RWPE1 (cell line): ENCODE measurements around the gene SOX21.

Experiments
- CTCF ChIA-PET: fragments of 350-600 bp; sonication (Branson Sonifier 250); formaldehyde crosslinking; extraction: SDS; loops from one replicate; lab custom pipeline; 2021; lab: Yijun Ruan, JAX
- POLR2A ChIA-PET: fragments of 400-600 bp; formaldehyde crosslinking; extraction: SDS; loops from one replicate; lab custom pipeline; 2020; ENCODE audit warnings: antibody characterized with exemption; ENCODE audit not compliant: low non-redundant PET; lab: Yijun Ruan, JAX
- DNase-seq: peaks from one replicate; pipeline ENCODE4 v3.0.0; 2012; ENCODE audit warnings: low spot score
- H3K27ac ChIP-seq: fragments of 450-650 bp; 2 replicates; pipeline ENCODE4 v1.5.1; 2017
- CTCF ChIP-seq: fragments of 450-650 bp; conservative IDR thresholded peaks from 2 replicates; pipeline ENCODE4 v1.5.1; 2017; ENCODE audit warnings: low read depth, mild to moderate bottlenecking

The SOX21 gene

GRCh38 chr13:94683409-94683808 is 28.9 kb downstream of the SOX21 start:
- no peak for TF ChIP-seq CTCF
- no peak overlapping the region for H3K27ac ChIP-seq
- CTCF ChIA-PET: interaction anchor here (0.8 kb wide), 1 partner anchor 8 kb away, joined by 3 read pairs; no protein-coding TSS in a partner anchor
- POLR2A ChIA-PET: no interaction called here
- DNase-seq: no peak

DNA sequence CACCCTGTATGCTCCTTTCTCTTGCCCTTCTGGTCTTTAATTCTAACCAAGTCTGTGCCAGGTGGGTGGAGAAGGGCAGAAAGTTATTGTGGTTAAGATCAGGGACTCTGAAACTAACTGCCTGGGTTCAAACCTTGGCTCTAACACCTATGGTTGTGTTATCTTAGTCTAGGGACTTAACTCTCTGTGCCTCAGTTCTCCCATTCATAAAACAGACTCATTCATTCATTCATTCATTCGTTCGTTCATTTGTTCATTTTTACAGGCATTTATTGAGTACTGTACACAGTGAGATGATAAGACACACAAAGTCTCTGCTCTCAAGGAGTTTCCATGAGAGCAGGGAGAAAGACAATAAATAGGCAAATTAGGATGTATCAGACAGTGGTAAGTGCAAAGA is 30.1 kb downstream of the SOX21 start:
- POLR2A ChIA-PET: no interaction called here
- CTCF ChIA-PET: no interaction called here
- TF ChIP-seq CTCF: no peak
- H3K27ac ChIP-seq: no peak overlapping the region
- DNase-seq: no peak

DNA sequence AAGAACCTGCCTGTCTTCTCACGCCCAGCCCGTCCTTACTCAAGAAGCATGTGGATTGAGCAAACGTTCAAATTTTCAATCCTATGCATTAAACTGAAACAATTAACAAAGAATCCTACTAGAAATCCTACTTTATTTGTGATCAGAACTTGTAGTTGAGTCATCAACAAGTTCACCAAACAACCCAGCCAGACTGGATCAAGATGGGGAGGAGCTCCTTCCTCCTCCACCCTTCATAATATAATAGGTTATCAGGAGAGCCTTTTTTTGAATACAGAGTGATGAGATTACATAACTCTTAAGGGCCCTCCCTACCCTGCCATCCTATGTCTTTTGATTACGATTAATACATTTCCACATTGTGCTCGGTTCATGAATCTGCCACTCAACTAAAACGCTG is 32.7 kb downstream of the SOX21 start:
- DNase-seq: no peak
- ChIA-PET CTCF (interaction anchor here (0.6 to 0.8 kb wide), 2 partner anchors 512 to 517 kb away, joined by 3 read pairs; no protein-coding TSS in a partner anchor), POLR2A (no interaction called here)
- no peak overlapping the region for H3K27ac ChIP-seq
- TF ChIP-seq CTCF: no peak

GRCh38 chr13:94678845-94679244 is 33.5 kb downstream of the SOX21 start:
- H3K27ac ChIP-seq: no peak overlapping the region
- no peak for TF ChIP-seq CTCF
- CTCF ChIA-PET: no interaction called here
- no peak for DNase-seq
- POLR2A ChIA-PET: no interaction called here

DNA sequence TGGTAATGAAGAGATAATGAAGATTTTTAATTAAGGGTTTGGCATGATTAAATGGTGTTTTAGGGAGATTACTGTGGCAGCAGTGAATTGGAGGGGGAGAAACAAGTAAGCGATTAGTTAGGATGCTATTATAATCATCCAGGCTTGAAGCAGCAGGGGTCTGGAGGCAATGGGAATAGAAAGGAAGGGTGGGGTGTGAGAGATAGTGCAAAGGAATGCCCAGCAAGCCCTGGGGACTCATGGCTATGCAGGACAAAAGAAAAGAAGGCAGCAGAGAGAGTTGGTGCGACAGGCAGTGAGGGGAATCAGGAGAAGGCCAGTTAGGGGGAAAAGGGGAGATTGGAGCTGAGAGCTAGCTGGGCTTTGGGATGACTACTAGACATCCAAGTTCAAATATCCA is 34.5 kb downstream of the SOX21 start:
- TF ChIP-seq CTCF: no peak
- no peak for DNase-seq
- ChIA-PET CTCF (interaction anchor here (0.6 kb wide), 1 partner anchor 208 kb away, joined by 4 read pairs; no protein-coding TSS in a partner anchor), POLR2A (no interaction called here)
- no peak overlapping the region for H3K27ac ChIP-seq

- ChIA-PET CTCF (interaction anchor here (0.9 to 1.2 kb wide), 2 partner anchors 8 to 14 kb away, joined by 3 read pairs; no protein-coding TSS in a partner anchor), POLR2A (no interaction called here)
- peak; percentile 48 for DNase-seq
Measured at GRCh38 chr13:94674609-94675348, 37.6 kb downstream of the SOX21 start.

More at GRCh38 chr13:94674609-94675348, 37.6 kb downstream of the SOX21 start:
- peak; percentile 66 for TF ChIP-seq CTCF
- H3K27ac ChIP-seq: no peak overlapping the region
